Mesendoderm (in vitro differentiated cells): ENCODE data around the gene PIAS1.
A peak's percentile ranks its signal among the peaks of the same experiment; 100 is the strongest.
"Not testable (repeated sequence)": the region's sequence is repeated elsewhere in the genome, so short reads cannot be mapped to it uniquely, and the experiment has no call there.

ENCODE experiments used
- DNase-seq: peaks from one replicate; pipeline ENCODE4 v3.0.0; 2013
- H2AK5ac ChIP-seq: 2 replicates; pipeline ENCODE4 v1.6.1; 2013; ENCODE audit warnings: low read length, inconsistent platforms
- H2BK120ac ChIP-seq: 2 replicates; pipeline ENCODE4 v1.6.1; 2013; ENCODE audit warnings: low read depth, mild to moderate bottlenecking, low read length, moderate library complexity, mixed read lengths
- H2BK15ac ChIP-seq: replicated peaks from 2 replicates; pipeline ENCODE4 v1.6.1; 2013; ENCODE audit warnings: low read depth, mild to moderate bottlenecking, moderate library complexity
- H2BK5ac ChIP-seq: 2 replicates; pipeline ENCODE4 v1.6.1; 2013; ENCODE audit warnings: low read length, inconsistent platforms
- H3K18ac ChIP-seq: 2 replicates; pipeline ENCODE4 v1.6.1; 2013; ENCODE audit warnings: mild to moderate bottlenecking, low read length, mixed read lengths
- H3K23ac ChIP-seq: one replicate; pipeline ENCODE4 v1.6.1; 2013; ENCODE audit warnings: low read length
- H3K27ac ChIP-seq: 2 replicates; pipeline ENCODE4 v1.5.1; 2013; ENCODE audit warnings: low read depth, mild to moderate bottlenecking, inconsistent platforms, low read length, moderate library complexity
- H3K27me3 ChIP-seq: 2 replicates; pipeline ENCODE4 v1.6.1; 2013; ENCODE audit warnings: low read length, control low read depth, mild to moderate bottlenecking, inconsistent platforms; ENCODE audit not compliant: insufficient read depth, poor library complexity
- H3K36me3 ChIP-seq: 2 replicates; pipeline ENCODE4 v1.6.1; 2013; ENCODE audit warnings: low read length, inconsistent platforms; ENCODE audit not compliant: control insufficient read depth, insufficient read depth
- H3K4ac ChIP-seq: one replicate; pipeline ENCODE4 v1.6.1; 2013; ENCODE audit warnings: low read depth, mild to moderate bottlenecking, low read length, moderate library complexity
- H3K4me1 ChIP-seq: 2 replicates; pipeline ENCODE4 v1.6.1; 2013; ENCODE audit warnings: low read depth, low read length, inconsistent platforms; ENCODE audit not compliant: control insufficient read depth
- H3K4me2 ChIP-seq: 2 replicates; pipeline ENCODE4 v1.6.1; 2013; ENCODE audit warnings: low read length
- H3K4me3 ChIP-seq: 2 replicates; pipeline ENCODE4 v1.5.1; 2013; ENCODE audit warnings: mild to moderate bottlenecking, low read length
- H3K56ac ChIP-seq: one replicate; pipeline ENCODE4 v1.6.1; 2013; ENCODE audit warnings: low read length
- H3K79me1 ChIP-seq: 2 replicates; pipeline ENCODE4 v1.6.1; 2013; ENCODE audit warnings: low read length, inconsistent platforms
- H3K79me2 ChIP-seq: 2 replicates; pipeline ENCODE4 v1.6.1; 2013; ENCODE audit warnings: mild to moderate bottlenecking, low read length; ENCODE audit not compliant: control insufficient read depth, insufficient read depth
- H3K9ac ChIP-seq: 2 replicates; pipeline ENCODE4 v1.6.1; 2013; ENCODE audit warnings: low read length, inconsistent platforms
- H4K5ac ChIP-seq: one replicate; pipeline ENCODE4 v1.6.1; 2013; ENCODE audit warnings: low read length
- H4K8ac ChIP-seq: one replicate; pipeline ENCODE4 v1.6.1; 2013; ENCODE audit warnings: low read depth, mild to moderate bottlenecking, control low read depth, low read length, moderate library complexity
- WGBS: extraction: QIAGEN DNeasy Blood & Tissue Kit; methylation state at CpG from one replicate; pipeline ENCODE4 v1.1.7; 2013; ENCODE audit warnings: low lambda C conversion rate, missing lambda C conversion rate; ENCODE audit not compliant: insufficient coverage; ENCODE audit errors: extremely low coverage; 5-methylcytosine and 5-hydroxymethylcytosine counted together

PIAS1 gene

GRCh38 chr15:68056097-68056865 is 2.2 kb downstream of the PIAS1 start:
- Histone ChIP-seq H3K79me2 (peaks cover 30% of the 10 kb centered on the region), H3K23ac (no peak overlapping the region), H3K27ac (no peak overlapping the region), H3K4me1 (peaks cover 5% of the 10 kb centered on the region), H3K27me3 (no peaks in the 10 kb centered on the region), H2BK15ac (no peak overlapping the region), H3K79me1 (peaks cover 4% of the 10 kb centered on the region), H2BK120ac (no peak overlapping the region), H3K18ac (no peak overlapping the region), H3K4me2 (no peak overlapping the region), H3K36me3 (no peaks in the 10 kb centered on the region), H3K9ac (no peak overlapping the region), H2BK5ac (no peak overlapping the region), H4K8ac (no peak overlapping the region), H3K4me3 (no peak overlapping the region), H2AK5ac (no peak overlapping the region), H4K5ac (no peak overlapping the region), H3K56ac (no peak overlapping the region), H3K4ac (no peak overlapping the region)
- no peak for DNase-seq
- 100% methylated on average over 2 of the region's 5 CpGs for WGBS

GRCh38 chr15:68057034-68057433 is 2.9 kb downstream of the PIAS1 start:
- Histone ChIP-seq H3K9ac (no peak overlapping the region), H4K8ac (no peak overlapping the region), H2BK5ac (no peak overlapping the region), H3K4me2 (no peak overlapping the region), H3K4me1 (peaks cover 5% of the 10 kb centered on the region), H2AK5ac (no peak overlapping the region), H3K27me3 (no peaks in the 10 kb centered on the region), H3K27ac (no peak overlapping the region), H3K18ac (no peak overlapping the region), H3K79me2 (peaks cover 34% of the 10 kb centered on the region), H3K56ac (no peak overlapping the region), H3K23ac (no peak overlapping the region), H3K4me3 (no peak overlapping the region), H4K5ac (no peak overlapping the region), H2BK15ac (no peak overlapping the region), H3K4ac (no peak overlapping the region), H3K36me3 (no peaks in the 10 kb centered on the region), H2BK120ac (no peak overlapping the region), H3K79me1 (peaks cover 4% of the 10 kb centered on the region)
- DNase-seq, result no peak

GRCh38 chr15:68057758-68058157 is 3.6 kb downstream of the PIAS1 start:
- peak; percentile 61 for DNase-seq
- H2BK15ac ChIP-seq, result no peak overlapping the region
- no peak overlapping the region for H3K27ac ChIP-seq

GRCh38 chr15:68058970-68059369 is 4.9 kb downstream of the PIAS1 start:
- not testable (repeated sequence) for H3K4ac ChIP-seq, H3K9ac ChIP-seq, H2BK5ac ChIP-seq, H3K36me3 ChIP-seq, H3K27ac ChIP-seq, H3K4me2 ChIP-seq, H3K79me1 ChIP-seq, H2BK120ac ChIP-seq, DNase-seq, H3K4me1 ChIP-seq, H3K18ac ChIP-seq, H4K5ac ChIP-seq, H3K4me3 ChIP-seq, H3K56ac ChIP-seq, H3K27me3 ChIP-seq, H2AK5ac ChIP-seq, H4K8ac ChIP-seq, H3K23ac ChIP-seq, H2BK15ac ChIP-seq
- peaks cover 40% of the 10 kb centered on the region for H3K79me2 ChIP-seq
- WGBS, result no CpG with 5 or more reads among the region's 21 CpGs

More at GRCh38 chr15:68057758-68058157, 3.6 kb downstream of the PIAS1 start:
- H3K36me3 ChIP-seq, result no peaks in the 10 kb centered on the region
- H2BK5ac ChIP-seq, result no peak overlapping the region
- H3K4me3 ChIP-seq, result no peak overlapping the region
- H3K4me1 ChIP-seq, result peaks cover 5% of the 10 kb centered on the region
- no peak overlapping the region for H3K56ac ChIP-seq
- H3K23ac ChIP-seq, result no peak overlapping the region
- H4K8ac ChIP-seq, result no peak overlapping the region
- no peak overlapping the region for H2BK120ac ChIP-seq
- H3K18ac ChIP-seq, result no peak overlapping the region
- H3K9ac ChIP-seq, result no peak overlapping the region
- no peak overlapping the region for H2AK5ac ChIP-seq
- WGBS, result no CpG with 5 or more reads among the region's 6 CpGs
- no peak overlapping the region for H4K5ac ChIP-seq
- no peaks in the 10 kb centered on the region for H3K27me3 ChIP-seq
- H3K79me2 ChIP-seq, result peaks cover 37% of the 10 kb centered on the region
- H3K4ac ChIP-seq, result no peak overlapping the region
- H3K4me2 ChIP-seq, result no peak overlapping the region
- H3K79me1 ChIP-seq, result peaks cover 6% of the 10 kb centered on the region

GRCh38 chr15:68059630-68060029 is 5.5 kb downstream of the PIAS1 start:
- no peak overlapping the region for H3K4me2 ChIP-seq
- no peak overlapping the region for H4K8ac ChIP-seq
- H3K4me1 ChIP-seq, result peaks cover 2% of the 10 kb centered on the region
- no peaks in the 10 kb centered on the region for H3K36me3 ChIP-seq
- no peak for DNase-seq
- no peak overlapping the region for H3K9ac ChIP-seq
- no peaks in the 10 kb centered on the region for H3K27me3 ChIP-seq
- no peak overlapping the region for H3K27ac ChIP-seq
- H3K4ac ChIP-seq, result no peak overlapping the region
- H3K79me2 ChIP-seq, result peaks cover 40% of the 10 kb centered on the region
- H2BK5ac ChIP-seq, result no peak overlapping the region
- no peak overlapping the region for H3K4me3 ChIP-seq
- H4K5ac ChIP-seq, result no peak overlapping the region
- peaks cover 6% of the 10 kb centered on the region for H3K79me1 ChIP-seq
- no peak overlapping the region for H3K56ac ChIP-seq
- WGBS, result no CpG with 5 or more reads among the region's 6 CpGs
- no peak overlapping the region for H3K23ac ChIP-seq
- H2BK15ac ChIP-seq, result no peak overlapping the region
- H3K18ac ChIP-seq, result no peak overlapping the region
- H2BK120ac ChIP-seq, result no peak overlapping the region
- H2AK5ac ChIP-seq, result no peak overlapping the region

GRCh38 chr15:68061171-68061570 is 7.1 kb downstream of the PIAS1 start:
- H4K8ac ChIP-seq, result no peak overlapping the region
- H2BK5ac ChIP-seq, result no peak overlapping the region
- H2AK5ac ChIP-seq, result no peak overlapping the region
- no peak overlapping the region for H3K56ac ChIP-seq
- H2BK120ac ChIP-seq, result no peak overlapping the region
- WGBS, result no CpG with 5 or more reads among the region's 2 CpGs
- H3K4ac ChIP-seq, result no peak overlapping the region
- H4K5ac ChIP-seq, result no peak overlapping the region
- no peak overlapping the region for H2BK15ac ChIP-seq
- H3K9ac ChIP-seq, result no peak overlapping the region
- H3K27me3 ChIP-seq, result no peaks in the 10 kb centered on the region
- no peak for DNase-seq
- peaks cover 5% of the 10 kb centered on the region for H3K79me1 ChIP-seq
- H3K27ac ChIP-seq, result no peak overlapping the region
- H3K79me2 ChIP-seq, result peaks cover 34% of the 10 kb centered on the region
- H3K4me1 ChIP-seq, result peaks cover 2% of the 10 kb centered on the region
- H3K23ac ChIP-seq, result no peak overlapping the region
- no peak overlapping the region for H3K18ac ChIP-seq
- no peak overlapping the region for H3K4me2 ChIP-seq
- no peak overlapping the region for H3K4me3 ChIP-seq
- no peaks in the 10 kb centered on the region for H3K36me3 ChIP-seq
